GM12878 (cell line): ENCODE data around the gene ANKRD33B. TPM values are rescaled to one million over a fixed set of nuclear protein-coding genes. Genes with fewer than 3 reads are reported as not detected.

Experiments
- ASH2L ChIP-seq: fragments of 300-600, 200-600 bp; sonication (generic); IDR thresholded peaks from 2 replicates; pipeline ENCODE4 v1.6.1; 2017; ENCODE audit warnings: low read depth, mild to moderate bottlenecking, borderline replicate concordance
- JUND ChIP-seq: IDR thresholded peaks from 2 replicates; pipeline ENCODE4 v1.6.1; 2012; ENCODE audit warnings: low read depth, mild to moderate bottlenecking, low read length, improper control_type of control experiment, moderate library complexity
- MYC ChIP-seq: IDR thresholded peaks from 2 replicates; pipeline ENCODE4 v1.6.1; 2011; ENCODE audit warnings: mild to moderate bottlenecking, low read length, moderate library complexity, inconsistent platforms; ENCODE audit not compliant: insufficient read depth, insufficient replicate concordance, insufficient read length, severe bottlenecking
- POLR2AphosphoS5 ChIP-seq: IDR thresholded peaks from 2 replicates; pipeline ENCODE4 v1.6.1; 2011; ENCODE audit warnings: mild to moderate bottlenecking, low read length, inconsistent platforms
- POU2F2 ChIP-seq: IDR thresholded peaks from 3 replicates; pipeline ENCODE4 v1.6.1; 2011; ENCODE audit warnings: low read depth, mild to moderate bottlenecking, low read length, borderline replicate concordance
- RAD21 ChIP-seq: IDR thresholded peaks from 2 replicates; pipeline ENCODE4 v1.6.1; 2011; ENCODE audit warnings: mild to moderate bottlenecking, low read depth, low read length, moderate library complexity; ENCODE audit not compliant: insufficient read depth
- RB1 ChIP-seq: fragments of 450-650 bp; formaldehyde crosslinking; IDR thresholded peaks from 2 replicates; pipeline ENCODE4 v1.6.1; 2017; ENCODE audit warnings: mild to moderate bottlenecking, borderline replicate concordance
- RBBP5 ChIP-seq: fragments of 200-600 bp; sonication (generic); conservative IDR thresholded peaks from 2 replicates; pipeline ENCODE4 v1.6.1; 2016
- SPI1 ChIP-seq: IDR thresholded peaks from 2 replicates; pipeline ENCODE4 v1.6.1; 2011; ENCODE audit warnings: low read depth, mild to moderate bottlenecking, low read length, moderate library complexity, borderline replicate concordance; ENCODE audit not compliant: insufficient read depth
- USF1 ChIP-seq: IDR thresholded peaks from 2 replicates; pipeline ENCODE4 v1.6.1; 2011; ENCODE audit warnings: borderline replicate concordance, low read depth, mild to moderate bottlenecking, moderate library complexity, mixed read lengths, low read length; ENCODE audit not compliant: insufficient read depth; ENCODE audit errors: extremely low read length
- polyA plus RNA-seq, 11 experiments: library from polyadenylated mRNA; depleted of rRNA in 4 of 11; unstranded in 6 of 11; stranded (reverse) in 5 of 11; fragments of >200 nt; fragmentation: Nextera tagmentation in 4 of 11; fragmentation: Illumina TruSeq in 1 of 11; extraction: Ambion mirVana in 4 of 11; extraction: Trizol in 1 of 11; gene quantifications; 1 replicate in 1 of 11; 2 replicates in 10 of 11; pipeline versions ENCODE4 v1.2.1 to v1.2.3, GENCODE V29; 2011 to 2016; ENCODE audit warnings: inconsistent platforms in 2 of 11, missing spikeins in 2 of 11, low read depth in 1 of 11
- total RNA-seq, 4 experiments: library from RNA; depleted of rRNA in 3 of 4; stranded (reverse); fragments of >200 nt in 3 of 4; fragmentation: Illumina TruSeq in 1 of 4; extraction: Trizol in 1 of 4; gene quantifications; 2 replicates each; pipeline versions ENCODE4 v1.2.1 to v1.2.3, GENCODE V29; 2013 to 2021
- TF ChIP-seq, protein P1 (sequence below): IDR thresholded peaks from 2 replicates; pipeline ENCODE4 v1.6.1; 2012; ENCODE audit warnings: mild to moderate bottlenecking, low read depth, low read length

The ANKRD33B gene
- total and polyA plus RNA-seq, 10 of the 15 experiments (the other 5 are each of a cell fraction or from before 2014, with no cell fraction given), result 4.9 to 61.6 (median 15.6) TPM

DNA sequence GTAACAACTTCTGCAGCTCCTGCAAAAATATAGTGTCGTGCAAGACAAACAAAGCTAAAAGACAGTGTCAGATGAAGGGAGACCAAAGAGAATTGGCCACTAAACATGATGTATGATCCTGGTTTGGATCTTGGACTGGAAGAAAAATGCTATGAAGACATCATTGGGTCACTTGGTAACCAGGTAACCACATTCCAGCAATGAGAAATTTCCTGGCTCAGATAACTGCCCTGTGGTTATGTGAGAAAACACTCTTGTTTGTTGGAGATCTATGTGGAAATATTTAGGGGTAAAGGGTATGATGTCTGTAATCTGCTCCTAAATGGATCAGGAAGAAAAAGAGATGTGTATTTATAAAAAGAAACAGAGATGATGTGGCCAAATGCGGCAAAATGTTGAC is 45.5 kb upstream of the ANKRD33B start (continued):
- no peak for TF ChIP-seq RAD21
- no peak for TF ChIP-seq JUND
- TF ChIP-seq SPI1, result no peak
- TF ChIP-seq POU2F2, result no peak
- TF ChIP-seq USF1, result no peak
- TF ChIP-seq MYC, result no peak
- TF ChIP-seq ASH2L, result no peak
- TF ChIP-seq RB1, result no peak
- no peak for TF ChIP-seq POLR2AphosphoS5
- TF ChIP-seq, protein P1, sequence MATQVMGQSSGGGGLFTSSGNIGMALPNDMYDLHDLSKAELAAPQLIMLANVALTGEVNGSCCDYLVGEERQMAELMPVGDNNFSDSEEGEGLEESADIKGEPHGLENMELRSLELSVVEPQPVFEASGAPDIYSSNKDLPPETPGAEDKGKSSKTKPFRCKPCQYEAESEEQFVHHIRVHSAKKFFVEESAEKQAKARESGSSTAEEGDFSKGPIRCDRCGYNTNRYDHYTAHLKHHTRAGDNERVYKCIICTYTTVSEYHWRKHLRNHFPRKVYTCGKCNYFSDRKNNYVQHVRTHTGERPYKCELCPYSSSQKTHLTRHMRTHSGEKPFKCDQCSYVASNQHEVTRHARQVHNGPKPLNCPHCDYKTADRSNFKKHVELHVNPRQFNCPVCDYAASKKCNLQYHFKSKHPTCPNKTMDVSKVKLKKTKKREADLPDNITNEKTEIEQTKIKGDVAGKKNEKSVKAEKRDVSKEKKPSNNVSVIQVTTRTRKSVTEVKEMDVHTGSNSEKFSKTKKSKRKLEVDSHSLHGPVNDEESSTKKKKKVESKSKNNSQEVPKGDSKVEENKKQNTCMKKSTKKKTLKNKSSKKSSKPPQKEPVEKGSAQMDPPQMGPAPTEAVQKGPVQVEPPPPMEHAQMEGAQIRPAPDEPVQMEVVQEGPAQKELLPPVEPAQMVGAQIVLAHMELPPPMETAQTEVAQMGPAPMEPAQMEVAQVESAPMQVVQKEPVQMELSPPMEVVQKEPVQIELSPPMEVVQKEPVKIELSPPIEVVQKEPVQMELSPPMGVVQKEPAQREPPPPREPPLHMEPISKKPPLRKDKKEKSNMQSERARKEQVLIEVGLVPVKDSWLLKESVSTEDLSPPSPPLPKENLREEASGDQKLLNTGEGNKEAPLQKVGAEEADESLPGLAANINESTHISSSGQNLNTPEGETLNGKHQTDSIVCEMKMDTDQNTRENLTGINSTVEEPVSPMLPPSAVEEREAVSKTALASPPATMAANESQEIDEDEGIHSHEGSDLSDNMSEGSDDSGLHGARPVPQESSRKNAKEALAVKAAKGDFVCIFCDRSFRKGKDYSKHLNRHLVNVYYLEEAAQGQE, result no peak
- TF ChIP-seq RBBP5, result no peak
